Endothelial cell of umbilical vein (primary cell): Measurements from ENCODE around the gene QSER1. TPM values are rescaled to one million over a fixed set of nuclear protein-coding genes. Genes with fewer than 3 reads are reported as not detected.
"Not testable (repeated sequence)": the region's sequence is repeated elsewhere in the genome, so short reads cannot be mapped to it uniquely, and the experiment has no call there.

Experiments used
- BruUV-seq: library from RNA; stranded (reverse); fragments of 400-500 nt; replicated peaks from 2 replicates; lab custom pipeline; 2021; lab: Mats Ljungman, UMichigan
- CTCF ChIA-PET: fragments of 300-600, 350-600 bp; sonication (Branson Sonifier 250); formaldehyde crosslinking; loops from one replicate; lab custom pipeline; 2021; ENCODE audit warnings: antibody characterized with exemption, inconsistent platforms; lab: Charles Lee
- POLR2A ChIA-PET: fragments of 300-600, 350-600 bp; sonication (Branson Sonifier 250); formaldehyde crosslinking; loops from one replicate; lab custom pipeline; 2021; ENCODE audit warnings: antibody characterized with exemption, inconsistent platforms; lab: Charles Lee
- DNase-seq: peaks from one replicate; pipeline ENCODE4 v3.0.0-alpha.2; 2011; ENCODE audit warnings: low read depth, low spot score
- FAIRE-seq: peaks from 2 replicates; lab custom pipeline; 2011; peaks lifted over from hg19 to GRCh38; lab: Jason Lieb, UNC
- H2AFZ ChIP-seq: 2 replicates; pipeline ENCODE4 v1.6.0; 2012; ENCODE audit warnings: low read depth, low read length, control low read depth, inconsistent platforms
- H3K27ac ChIP-seq: 2 replicates; pipeline ENCODE4 v1.5.1; 2011; ENCODE audit warnings: low read depth, mild to moderate bottlenecking, control low read depth, low read length, moderate library complexity; ENCODE audit not compliant: insufficient read depth
- H3K27me3 ChIP-seq, 2 experiments: 2 replicates each; pipeline versions ENCODE4 v1.6.0 to v1.6.1; 2011; ENCODE audit warnings: low read length in 2 of 2, mixed read lengths in 1 of 2; ENCODE audit not compliant: control insufficient read depth in 2 of 2, insufficient read depth in 2 of 2
- H3K36me3 ChIP-seq, 2 experiments: 2 replicates in 1 of 2; 3 replicates in 1 of 2; pipeline ENCODE4 v1.5.1; 2011; ENCODE audit warnings: low read length in 2 of 2, mild to moderate bottlenecking in 1 of 2, moderate library complexity in 1 of 2; ENCODE audit not compliant: control insufficient read depth in 2 of 2, insufficient read depth in 2 of 2; ENCODE audit errors: extremely low read depth in 1 of 2
- H3K4me1 ChIP-seq: 3 replicates; pipeline ENCODE4 v1.5.1; 2011; ENCODE audit warnings: mild to moderate bottlenecking, low read length; ENCODE audit not compliant: control insufficient read depth, insufficient read depth; ENCODE audit errors: extremely low read depth
- H3K4me2 ChIP-seq: 2 replicates; pipeline ENCODE4 v1.6.1; 2011; ENCODE audit warnings: low read length, control low read depth, mixed read lengths; ENCODE audit not compliant: insufficient read depth
- H3K4me3 ChIP-seq, 3 experiments: fragments of 200-600 bp in 1 of 3; sonication (generic), shearing (Covaris generic) in 1 of 3; replicated peaks in 1 of 3; 2 replicates each; pipeline ENCODE4 v1.5.1; 2011 to 2016; ENCODE audit warnings: control low read depth in 3 of 3, low read length in 3 of 3, mild to moderate bottlenecking in 2 of 3, inconsistent platforms in 1 of 3, low read depth in 1 of 3, moderate library complexity in 1 of 3; ENCODE audit not compliant: insufficient read depth in 1 of 3
- H3K79me2 ChIP-seq: 2 replicates; pipeline ENCODE4 v1.6.0; 2012; ENCODE audit warnings: low read length, inconsistent platforms; ENCODE audit not compliant: control insufficient read depth, insufficient read depth
- H3K9ac ChIP-seq: replicated peaks from 2 replicates; pipeline ENCODE3; 2011; ENCODE audit warnings: low read length, control low read depth; ENCODE audit not compliant: insufficient read depth; ENCODE audit errors: extremely low read depth
- H3K9me1 ChIP-seq: replicated peaks from 3 replicates; pipeline ENCODE4 v1.6.0; 2011; ENCODE audit warnings: mild to moderate bottlenecking, low read length; ENCODE audit not compliant: control insufficient read depth, insufficient read depth; ENCODE audit errors: extremely low read depth
- H3K9me3 ChIP-seq: replicated peaks from 2 replicates; pipeline ENCODE4 v1.5.1; 2012; ENCODE audit warnings: low read length, inconsistent platforms; ENCODE audit not compliant: control insufficient read depth, insufficient read depth
- H4K20me1 ChIP-seq: replicated peaks from 2 replicates; pipeline ENCODE3; 2011; ENCODE audit warnings: mild to moderate bottlenecking, low read length; ENCODE audit not compliant: control insufficient read depth, insufficient read depth; ENCODE audit errors: extremely low read depth
- EZH2 ChIP-seq: IDR thresholded peaks from 2 replicates; pipeline ENCODE4 v1.6.1; 2012; ENCODE audit warnings: borderline replicate concordance, low read depth, mild to moderate bottlenecking, moderate library complexity, low read length, inconsistent platforms; ENCODE audit not compliant: severe bottlenecking
- FOS ChIP-seq: IDR thresholded peaks from 2 replicates; pipeline ENCODE4 v1.6.1; 2011; ENCODE audit warnings: mild to moderate bottlenecking, low read length, moderate library complexity, borderline replicate concordance; ENCODE audit not compliant: insufficient read depth
- GATA2 ChIP-seq: IDR thresholded peaks from 2 replicates; pipeline ENCODE4 v1.7.0; 2011; ENCODE audit warnings: low read depth, mild to moderate bottlenecking, moderate library complexity, mixed read lengths, low read length; ENCODE audit not compliant: insufficient read length, insufficient read depth
- JUN ChIP-seq: IDR thresholded peaks from 2 replicates; pipeline ENCODE4 v1.6.1; 2011; ENCODE audit warnings: borderline replicate concordance, low read depth; ENCODE audit not compliant: insufficient read length, insufficient read depth
- MYC ChIP-seq: IDR thresholded peaks from one replicate; pipeline ENCODE4 v1.6.1; 2011; ENCODE audit warnings: mild to moderate bottlenecking, low read depth, low read length
- POLR2A ChIP-seq: IDR thresholded peaks from 2 replicates; pipeline ENCODE4 v1.6.1; 2012; ENCODE audit warnings: low read depth, mild to moderate bottlenecking, control low read depth, low read length
- POLR2AphosphoS5 ChIP-seq: IDR thresholded peaks from 2 replicates; pipeline ENCODE4 v1.6.1; 2012; ENCODE audit warnings: low read depth, mild to moderate bottlenecking, control low read depth, low read length, moderate library complexity; ENCODE audit not compliant: insufficient read depth
- dilution Hi-C: fragments of 300-500 bp; cut with MboI; formaldehyde crosslinking; loops from one replicate; pipeline ENCODE4 v1.15.0; 2019; ENCODE audit warnings: low sequenced_read_pairs; ENCODE audit not compliant: extremely low pct_ligation_motif_present
- intact Hi-C: fragments of 100-400 bp; cut with micrococcal nuclease; formaldehyde crosslinking; loops from one replicate; pipeline ENCODE4 v1.10.0; 2022
- polyA plus RNA-seq, 4 experiments: library from polyadenylated mRNA; depleted of rRNA in 3 of 4; stranded (reverse) in 3 of 4; unstranded in 1 of 4; fragments of >200 nt; gene quantifications; 2 replicates each; pipeline versions ENCODE4 v1.2.1 to v1.2.3, GENCODE V29; 2011 to 2012; ENCODE audit warnings: missing spikeins in 1 of 4
- total RNA-seq: library from RNA; stranded (reverse); gene quantifications from 2 replicates; pipeline ENCODE4 v1.2.3, GENCODE V29; 2021
- TF ChIP-seq, protein P1 (sequence below), 2 donors: IDR thresholded peaks; 1 replicate in 1 of 2; 2 replicates in 1 of 2; pipeline ENCODE4 v1.5.1; 2011; ENCODE audit warnings: low read length in 2 of 2, mild to moderate bottlenecking in 2 of 2, moderate library complexity in 2 of 2, control low read depth in 1 of 2, inconsistent platforms in 1 of 2, low read depth in 1 of 2; ENCODE audit not compliant: insufficient read depth in 1 of 2; ENCODE audit errors: extremely low read depth in 1 of 2
- TF ChIP-seq, protein P2 (sequence below): IDR thresholded peaks from 2 replicates; pipeline ENCODE4 v1.6.1; 2011; ENCODE audit not compliant: insufficient read depth, insufficient read length

QSER1 gene
- total and polyA plus RNA-seq, 2 donors (not counting 3 experiments of a cell fraction or from before 2014, with no cell fraction given): 5.5 to 36.6 TPM

DNA sequence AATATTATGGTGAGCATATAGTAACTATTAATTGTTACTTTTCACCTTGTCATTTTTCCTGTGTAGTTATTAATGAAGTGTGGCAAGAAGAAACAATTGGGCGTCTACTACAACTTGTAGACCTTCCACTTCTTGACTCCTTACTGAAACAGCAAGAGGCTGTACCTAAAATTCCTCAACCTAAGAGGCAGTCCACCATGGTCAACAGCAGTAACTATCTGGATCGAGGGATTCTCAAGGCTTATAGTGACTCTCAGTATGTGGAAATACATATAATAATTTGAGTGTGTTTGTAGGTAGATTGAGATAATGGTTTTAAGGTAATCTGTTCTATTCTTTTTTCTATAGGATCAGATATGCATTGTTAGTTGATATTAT lies 135.9 kb downstream of the QSER1 start:
- BruUV-seq: no TSS peak
- Histone ChIP-seq H2AFZ (no peak overlapping the region), H3K27ac (no peak overlapping the region), H4K20me1 (no peaks in the 10 kb centered on the region), H3K79me2 (no peaks in the 10 kb centered on the region), H3K9me1 (no peaks in the 10 kb centered on the region), H3K27me3 (peaks cover 3 to 15% of the 10 kb centered on the region in 2 experiments), H3K36me3 (no peaks in the 10 kb centered on the region), H3K9ac (no peak overlapping the region), H3K4me2 (no peak overlapping the region), H3K4me1 (no peaks in the 10 kb centered on the region), H3K4me3 (no peak overlapping the region), H3K9me3 (no peaks in the 10 kb centered on the region)
- TF ChIP-seq JUN (no peak), POLR2AphosphoS5 (no peak), EZH2 (no peak), FOS (no peak), POLR2A (no peak), GATA2 (no peak), MYC (no peak)
- TF ChIP-seq, protein P1, sequence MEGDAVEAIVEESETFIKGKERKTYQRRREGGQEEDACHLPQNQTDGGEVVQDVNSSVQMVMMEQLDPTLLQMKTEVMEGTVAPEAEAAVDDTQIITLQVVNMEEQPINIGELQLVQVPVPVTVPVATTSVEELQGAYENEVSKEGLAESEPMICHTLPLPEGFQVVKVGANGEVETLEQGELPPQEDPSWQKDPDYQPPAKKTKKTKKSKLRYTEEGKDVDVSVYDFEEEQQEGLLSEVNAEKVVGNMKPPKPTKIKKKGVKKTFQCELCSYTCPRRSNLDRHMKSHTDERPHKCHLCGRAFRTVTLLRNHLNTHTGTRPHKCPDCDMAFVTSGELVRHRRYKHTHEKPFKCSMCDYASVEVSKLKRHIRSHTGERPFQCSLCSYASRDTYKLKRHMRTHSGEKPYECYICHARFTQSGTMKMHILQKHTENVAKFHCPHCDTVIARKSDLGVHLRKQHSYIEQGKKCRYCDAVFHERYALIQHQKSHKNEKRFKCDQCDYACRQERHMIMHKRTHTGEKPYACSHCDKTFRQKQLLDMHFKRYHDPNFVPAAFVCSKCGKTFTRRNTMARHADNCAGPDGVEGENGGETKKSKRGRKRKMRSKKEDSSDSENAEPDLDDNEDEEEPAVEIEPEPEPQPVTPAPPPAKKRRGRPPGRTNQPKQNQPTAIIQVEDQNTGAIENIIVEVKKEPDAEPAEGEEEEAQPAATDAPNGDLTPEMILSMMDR (IDR thresholded peaks at IDR 0.05; ENCODE audit: extremely low read depth in 1 of 2, insufficient read depth in 1 of 2, low read depth in 1 of 2, low read length in 2 of 2): no peak
- TF ChIP-seq, protein P2, sequence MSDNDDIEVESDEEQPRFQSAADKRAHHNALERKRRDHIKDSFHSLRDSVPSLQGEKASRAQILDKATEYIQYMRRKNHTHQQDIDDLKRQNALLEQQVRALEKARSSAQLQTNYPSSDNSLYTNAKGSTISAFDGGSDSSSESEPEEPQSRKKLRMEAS: no peak
- DNase-seq: no peak
- dilution Hi-C loops (no loop called here), intact Hi-C loops (no loop called here)
- POLR2A ChIA-PET: no interaction called here
- peak; percentile 26 for FAIRE-seq
- CTCF ChIA-PET: interaction anchor here (1.3 kb wide), 1 partner anchor 8 kb away, joined by 4 read pairs; no protein-coding TSS in a partner anchor

DNA sequence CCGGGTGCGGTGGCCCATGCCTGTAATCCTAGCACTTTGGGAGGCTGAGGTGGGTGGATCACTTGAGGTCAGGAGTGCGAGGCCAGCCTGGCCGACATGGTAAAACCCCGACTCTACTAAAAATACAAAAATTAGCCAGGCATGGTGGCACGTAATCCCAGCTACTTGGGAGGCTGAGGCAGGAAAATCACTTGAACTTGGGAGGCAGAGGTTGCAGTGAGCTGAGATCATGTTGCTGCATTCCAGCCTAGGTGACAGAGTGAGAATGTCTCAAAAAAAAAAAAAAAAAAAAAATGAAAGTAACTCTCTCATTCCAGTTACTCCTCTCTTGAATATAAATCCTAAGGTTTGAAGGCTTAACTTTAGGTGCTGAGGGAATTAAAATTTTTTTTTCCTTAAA lies 136.6 kb downstream of the QSER1 start:
- peaks cover 3 to 15% of the 10 kb centered on the region in 2 experiments for H3K27me3 ChIP-seq
- intact Hi-C loops, H3K9me1 ChIP-seq, H2AFZ ChIP-seq, H3K79me2 ChIP-seq, H3K9ac ChIP-seq, H4K20me1 ChIP-seq, H3K27ac ChIP-seq, FAIRE-seq, H3K9me3 ChIP-seq, H3K36me3 ChIP-seq, H3K4me2 ChIP-seq, DNase-seq, POLR2A ChIA-PET, H3K4me1 ChIP-seq, dilution Hi-C loops, BruUV-seq, H3K4me3 ChIP-seq: not testable (repeated sequence)
- CTCF ChIA-PET: interaction anchor here (1.0 to 1.3 kb wide), 2 partner anchors 9 to 21 kb away, joined by 3 to 4 read pairs; no protein-coding TSS in a partner anchor
